Heart left ventricle (tissue), 13 donors: Measurements from ENCODE around the gene AGPAT2.

Experiments used
- CTCF ChIP-seq, 12 donors: fragments of 200-600 bp; sonication (generic) in 4 of 12; IDR thresholded peaks; one replicate each; pipeline versions ENCODE4 v1.5.0 to v1.8.0; 2018 to 2022; ENCODE audit warnings: antibody characterized with exemption in 12 of 12, mild to moderate bottlenecking in 5 of 12
- POLR2A ChIP-seq, 2 donors: fragments of 450-650 bp; IDR thresholded peaks; one replicate each; pipeline ENCODE4 v1.6.1; 2017; ENCODE audit warnings: antibody characterized with exemption in 2 of 2, mild to moderate bottlenecking in 2 of 2, moderate library complexity in 2 of 2
- donor health status: ischemic (EF 13 %, LVEDD 7.1; RV severe dilation, severe dysfunction).
- donor health status: DM: no; HTN: yes; CAD: no.
- donor health status: DM: no; HTN: no; CAD: no.
- donor health status: ischemic (EF 25% LVEDD 6.9; RV normal size, moderate dysfunction).
- donor health status: ischemic (EF 25% LVEDD 5.7; RV mildly dilated, moderate dysfunction).
- donor health status: ischemic (EF 35%, LVEDD 5.7; RV mildly dilated, moderate dysfunction).
- donor health status: nonischemic (EF 11% LVEDD 7.7; RV severe dilation, severe dysfunction).
- donor health status: DM: yes; HTN: yes; CAD: no.
- donor health status: PGD.
- donor health status: ischemic (EF 29% LVEDD 5.4; RV normal size, mild dysfunction).
- donor health status: nonischemic (EF 23%, LVEDD 6.1; RV moderate dilation, normal function).

DNA sequence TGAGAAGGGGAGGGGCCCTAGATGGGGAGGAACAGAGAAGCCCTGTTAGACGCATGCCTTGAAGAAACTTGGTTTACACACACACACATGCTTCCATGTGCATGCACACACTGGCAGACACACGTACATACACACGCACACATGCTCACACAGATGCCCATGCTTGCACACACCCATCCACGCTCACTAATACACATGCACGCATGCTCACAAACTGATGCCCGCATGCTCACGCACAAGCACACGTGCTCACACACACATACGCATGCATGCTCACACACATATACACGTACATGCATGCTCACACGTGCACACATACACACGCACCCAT is 56.6 kb downstream of the AGPAT2 start:
- TF ChIP-seq CTCF (IDR thresholded peaks at IDR 0.05) (no peak), POLR2A (IDR thresholded peaks at IDR 0.05) (no peak)
